Activated gamma-delta T cell (primary cell): Measurements from ENCODE around the gene ABCA9.
"Not testable (repeated sequence)": the region's sequence is repeated elsewhere in the genome, so short reads cannot be mapped to it uniquely, and the experiment has no call there.

ENCODE experiments used
- DNase-seq: peaks from one replicate; lab custom pipeline; 2025; lab: John Stamatoyannopoulos, UW

Gene ABCA9

DNA sequence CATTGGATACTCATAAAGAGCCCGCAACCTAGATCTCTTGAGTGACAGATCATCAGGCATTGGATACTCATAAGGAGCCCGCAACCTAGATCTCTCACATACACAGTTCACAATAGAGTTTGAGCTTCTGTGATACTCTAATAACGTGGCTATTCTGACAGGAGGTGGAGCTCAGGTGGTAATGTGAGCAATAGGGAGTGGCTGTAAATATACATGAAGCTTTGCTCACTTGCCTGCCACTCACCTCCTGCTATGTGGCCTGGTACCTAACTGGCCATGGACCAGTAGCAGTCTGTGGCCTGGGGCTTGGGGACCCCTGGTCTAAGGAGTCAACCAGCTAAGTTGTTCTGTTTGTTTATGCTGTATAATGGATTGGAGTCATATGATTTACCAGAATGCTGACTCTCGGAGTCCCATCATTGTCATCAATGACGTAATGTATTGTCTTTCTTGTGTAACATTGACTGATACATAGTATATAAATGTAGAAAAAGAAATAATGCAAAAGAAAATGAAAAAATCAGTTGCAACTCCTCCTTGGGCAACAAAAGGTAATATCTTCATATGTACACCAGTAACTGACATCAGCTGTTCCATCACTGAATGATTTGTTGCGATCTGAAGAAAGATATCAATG, 17.5 kb downstream of the ABCA9 start:
- DNase-seq = no peak

- no peak for DNase-seq
Measured at GRCh38 chr17:69042308-69042707, 18.4 kb downstream of the ABCA9 start.

DNA sequence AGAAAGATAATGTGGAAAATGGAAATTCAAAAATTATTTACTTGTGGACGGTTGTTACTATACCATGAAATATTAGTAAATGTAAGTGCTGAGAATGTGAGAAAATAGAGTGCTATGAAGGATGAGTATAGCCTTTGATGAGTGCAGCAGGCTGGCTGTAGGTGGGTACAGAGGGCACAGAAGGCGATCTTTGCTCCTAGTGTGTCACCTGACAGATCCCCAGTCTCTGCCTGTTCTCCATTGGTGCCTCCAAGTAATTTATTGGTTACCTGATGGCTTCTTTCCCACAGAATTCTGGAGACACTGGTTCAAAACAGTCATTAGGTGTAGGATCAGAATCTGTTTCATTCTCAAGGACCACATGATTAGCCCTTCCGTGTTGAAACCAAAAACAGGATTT, 28.9 kb downstream of the ABCA9 start:
- DNase-seq = no peak

DNA sequence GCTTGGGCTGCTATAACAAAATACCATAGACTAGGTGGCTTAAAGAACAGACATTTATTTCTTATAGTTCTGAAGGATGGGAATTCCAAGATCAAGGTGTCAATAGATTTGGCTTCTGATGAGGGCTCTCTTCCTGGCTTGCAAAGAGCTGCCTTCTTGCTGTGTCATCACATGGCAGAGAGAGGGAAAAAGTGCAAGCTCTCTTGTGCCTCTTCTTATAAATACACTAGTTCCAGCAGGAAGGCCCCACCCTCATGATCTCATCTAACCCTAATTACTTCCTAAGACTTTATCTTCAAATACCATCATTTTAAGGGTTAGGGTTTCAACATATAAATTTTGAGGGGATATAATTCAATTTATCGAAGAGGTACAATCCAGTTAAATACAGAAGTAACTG, 30.6 kb downstream of the ABCA9 start:
- no peak for DNase-seq

GRCh38 chr17:69018687-69019086, 42.0 kb downstream of the ABCA9 start:
- no peak for DNase-seq

DNA sequence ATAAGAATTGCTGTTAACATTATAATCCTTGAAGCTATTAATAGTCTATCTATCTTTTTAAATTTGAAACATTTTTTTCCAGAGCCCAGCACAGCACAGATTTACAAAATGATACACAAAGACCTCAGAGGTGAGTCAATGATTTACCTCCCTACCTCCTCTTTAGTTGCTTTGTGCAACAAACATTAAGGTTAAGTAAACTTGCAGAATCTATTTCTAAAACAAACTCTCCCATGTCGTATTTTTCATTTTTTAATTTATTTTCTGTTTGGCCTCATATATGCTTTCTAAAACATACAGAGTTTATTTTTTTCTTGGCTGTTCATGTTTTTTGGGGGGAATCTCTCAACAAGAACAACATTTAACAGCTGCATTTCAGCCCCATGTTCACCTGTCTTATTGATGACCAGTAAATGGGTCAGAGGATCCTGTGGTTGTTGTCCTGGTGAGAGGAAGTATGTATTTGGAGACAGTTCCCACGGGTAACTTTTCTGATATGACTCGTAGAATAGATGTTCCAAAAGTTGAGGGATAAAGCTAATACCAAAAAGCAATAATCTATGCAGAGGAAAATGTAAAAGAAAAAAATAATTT, 42.6 kb downstream of the ABCA9 start:
- DNase-seq = no peak

DNA sequence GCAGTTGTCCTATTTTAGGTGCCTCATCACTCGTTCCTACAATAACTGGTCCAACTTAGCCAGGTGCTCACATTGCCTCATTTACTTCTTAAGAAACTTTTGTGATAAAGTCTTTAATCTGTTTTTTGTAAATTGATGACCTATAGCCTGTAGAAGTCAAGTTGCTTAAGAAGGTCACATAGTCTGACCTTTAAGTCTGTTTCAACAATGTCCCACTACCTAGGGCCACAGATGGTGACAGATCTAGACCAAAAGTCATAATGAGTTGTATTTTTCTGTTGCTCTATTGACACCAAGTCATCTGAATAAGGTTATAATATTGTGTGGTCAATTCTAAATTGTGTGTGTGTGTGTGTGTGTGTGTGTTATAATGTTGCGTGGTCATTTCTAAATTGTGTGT, 45.1 kb downstream of the ABCA9 start:
- no peak for DNase-seq

DNA sequence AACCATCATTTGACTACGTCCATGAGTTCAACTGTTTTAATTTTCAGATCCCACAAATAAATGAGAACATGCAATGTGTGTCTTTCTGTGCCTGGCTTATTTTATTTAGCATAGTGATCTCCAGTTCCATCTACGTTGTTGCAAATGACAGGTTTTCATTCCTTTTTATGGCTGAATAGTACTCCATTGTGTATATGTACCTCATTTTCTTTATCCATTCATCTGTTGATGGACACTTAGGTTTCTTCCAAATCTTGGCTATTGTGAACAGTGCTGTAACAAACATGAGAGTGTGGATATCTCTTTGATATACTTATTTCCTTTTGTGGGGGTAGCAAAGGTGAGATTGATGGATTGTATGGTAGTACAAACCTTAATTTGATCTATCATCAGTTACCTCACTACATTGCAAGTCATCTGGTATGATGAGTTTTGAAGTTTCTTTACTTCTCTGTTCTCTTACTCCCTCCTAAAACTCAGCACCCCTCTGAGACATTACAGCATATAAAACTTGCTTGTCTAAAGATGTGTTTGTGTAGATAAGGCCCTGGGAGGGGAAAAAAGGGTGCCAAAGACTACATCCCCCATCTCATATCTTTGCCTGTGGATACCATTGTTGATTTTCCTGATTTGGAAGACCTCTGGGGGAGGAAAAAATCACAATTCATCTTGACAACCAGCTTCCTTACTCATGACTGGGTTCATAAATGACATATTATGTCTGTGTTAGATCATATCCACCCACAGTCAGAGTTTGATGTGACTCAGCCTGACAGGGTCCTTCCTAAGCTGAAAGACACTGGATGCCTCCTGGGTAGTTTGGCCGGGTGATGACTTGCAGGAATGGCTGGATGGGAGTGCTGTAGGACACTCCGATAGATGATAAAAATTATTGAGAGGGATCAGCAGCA, 47.6 kb downstream of the ABCA9 start:
- no peak for DNase-seq

DNA sequence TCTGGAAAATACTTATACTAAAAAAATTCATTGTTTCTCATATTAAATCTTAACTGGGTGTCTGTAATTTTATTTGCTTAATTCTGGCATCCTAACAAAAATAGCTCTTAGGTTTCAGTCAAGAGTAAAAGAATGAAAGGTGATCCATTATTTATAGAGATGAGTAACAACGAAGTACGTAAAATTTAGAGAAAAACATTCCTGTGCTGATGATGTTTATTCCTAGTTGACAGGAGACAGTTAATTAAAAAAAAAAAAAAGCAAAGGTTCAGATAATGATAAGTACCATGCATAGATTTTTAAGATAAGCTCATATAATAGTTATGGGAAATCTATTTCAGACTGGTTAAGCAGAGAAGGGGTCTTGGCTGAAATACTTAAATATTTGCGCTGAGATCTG, 50.8 kb downstream of the ABCA9 start:
- no peak for DNase-seq

DNA sequence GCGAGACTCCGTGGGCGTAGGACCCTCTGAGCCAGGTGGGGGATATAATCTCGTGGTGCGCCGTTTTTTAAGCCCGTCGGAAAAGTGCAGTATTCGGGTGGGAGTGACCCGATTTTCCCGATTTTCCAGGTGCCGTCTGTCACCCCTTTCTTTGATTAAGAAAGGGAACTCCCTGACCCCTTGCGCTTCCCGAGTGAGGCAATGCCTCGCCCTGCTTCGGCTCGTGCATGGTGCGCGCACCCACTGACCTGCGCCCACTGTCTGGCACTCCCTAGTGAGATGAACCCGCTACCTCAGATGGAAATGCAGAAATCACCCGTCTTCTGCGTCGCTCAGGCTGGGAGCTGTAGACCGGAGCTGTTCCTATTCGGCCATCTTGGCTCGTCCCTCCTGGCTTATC, 56.0 kb downstream of the ABCA9 start:
- not testable (repeated sequence) for DNase-seq

- not testable (repeated sequence) for DNase-seq
Measured at GRCh38 chr17:68999743-69000142, 61.0 kb downstream of the ABCA9 start.

DNA sequence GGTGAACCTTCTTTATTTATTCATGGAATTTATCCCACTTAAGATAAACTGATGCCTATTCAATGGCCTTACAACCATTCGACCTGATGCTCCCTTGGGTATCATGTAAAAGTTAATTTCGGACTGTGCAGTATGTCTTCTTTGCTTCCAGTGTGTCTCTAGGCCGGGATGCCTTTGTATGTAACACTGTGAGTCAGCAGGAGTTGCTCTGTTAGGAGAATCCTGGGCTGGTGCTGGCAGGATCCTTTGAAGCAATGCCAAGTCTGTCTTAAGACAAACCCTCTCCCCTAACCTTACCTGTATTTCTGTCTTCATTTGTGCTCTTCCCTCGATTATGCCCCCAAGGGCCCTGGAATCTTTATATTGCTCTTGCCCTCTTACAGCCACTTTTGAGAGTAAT, 67.6 kb downstream of the ABCA9 start:
- no peak for DNase-seq

DNA sequence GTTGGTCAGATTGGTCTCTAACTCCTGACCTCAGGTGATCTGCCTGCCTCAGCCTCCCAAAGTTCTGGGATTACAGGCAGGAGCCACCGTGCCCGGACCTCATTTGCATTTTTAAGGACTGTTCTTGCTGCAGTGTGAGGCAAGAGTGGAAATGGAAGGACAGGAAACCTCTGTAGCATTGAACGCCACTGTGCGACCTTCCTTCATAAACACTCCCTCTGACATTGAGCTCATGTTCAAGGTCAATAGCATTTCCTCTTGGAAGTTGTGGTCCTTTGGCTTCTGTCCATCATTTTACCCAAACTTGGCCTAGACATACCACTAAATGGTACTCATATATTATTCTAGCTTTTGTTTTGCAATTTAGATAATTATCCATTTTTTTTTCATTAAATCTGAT, 72.8 kb downstream of the ABCA9 start:
- DNase-seq = no peak

DNA sequence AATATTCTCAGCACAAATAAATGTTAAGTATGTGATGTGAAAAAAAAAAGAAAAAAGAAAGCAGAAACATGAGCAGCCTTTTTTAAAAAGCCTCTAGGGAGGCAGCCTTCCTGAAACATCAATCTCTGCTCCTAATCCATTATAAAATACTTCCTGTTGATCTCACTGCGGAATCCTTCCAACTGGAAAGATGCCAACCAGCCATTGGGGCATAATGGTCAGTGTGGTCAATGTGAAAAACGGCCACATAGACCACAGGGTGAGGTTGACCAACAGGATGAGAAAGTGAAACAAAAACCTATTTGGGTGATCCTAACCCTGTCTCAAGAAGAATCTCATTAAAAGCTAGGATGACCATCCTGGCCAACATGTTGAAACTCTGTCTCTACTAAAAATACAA, 79.4 kb downstream of the ABCA9 start:
- DNase-seq = no peak

DNA sequence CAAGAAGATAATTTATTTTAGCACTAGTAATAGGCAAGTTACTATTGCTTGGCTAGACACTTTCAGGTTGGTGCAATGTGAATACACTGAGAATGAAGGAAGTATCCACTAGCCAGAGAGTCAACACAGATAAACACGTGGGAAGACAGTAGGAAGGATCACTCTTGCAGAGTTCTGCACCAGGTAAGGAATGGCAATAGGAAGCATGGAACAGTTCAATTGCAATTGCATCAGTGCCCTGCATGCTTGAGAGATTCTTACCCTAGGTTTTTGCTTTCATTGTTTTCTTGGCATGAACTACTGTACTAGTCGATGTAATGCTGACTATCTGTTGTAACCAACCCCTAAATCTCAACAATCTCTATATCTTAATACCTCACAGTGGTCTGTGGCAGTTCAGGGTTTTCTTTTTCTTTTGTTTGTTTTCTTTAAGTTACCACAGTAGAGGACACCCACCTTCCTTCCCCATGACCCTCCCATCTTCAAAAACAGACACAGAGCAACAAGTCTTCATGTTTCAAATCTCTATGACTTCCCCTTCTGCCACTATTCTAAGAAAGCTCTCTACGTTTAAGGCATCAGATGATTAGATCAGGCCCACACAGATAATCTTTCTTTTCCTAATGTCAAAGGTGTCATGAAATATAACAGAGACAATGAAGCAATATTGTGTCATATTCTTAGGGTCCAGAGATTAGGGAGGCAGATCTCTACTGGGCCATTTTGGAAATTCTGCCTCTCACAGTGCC, 87.5 kb downstream of the ABCA9 start:
- DNase-seq = no peak

DNA sequence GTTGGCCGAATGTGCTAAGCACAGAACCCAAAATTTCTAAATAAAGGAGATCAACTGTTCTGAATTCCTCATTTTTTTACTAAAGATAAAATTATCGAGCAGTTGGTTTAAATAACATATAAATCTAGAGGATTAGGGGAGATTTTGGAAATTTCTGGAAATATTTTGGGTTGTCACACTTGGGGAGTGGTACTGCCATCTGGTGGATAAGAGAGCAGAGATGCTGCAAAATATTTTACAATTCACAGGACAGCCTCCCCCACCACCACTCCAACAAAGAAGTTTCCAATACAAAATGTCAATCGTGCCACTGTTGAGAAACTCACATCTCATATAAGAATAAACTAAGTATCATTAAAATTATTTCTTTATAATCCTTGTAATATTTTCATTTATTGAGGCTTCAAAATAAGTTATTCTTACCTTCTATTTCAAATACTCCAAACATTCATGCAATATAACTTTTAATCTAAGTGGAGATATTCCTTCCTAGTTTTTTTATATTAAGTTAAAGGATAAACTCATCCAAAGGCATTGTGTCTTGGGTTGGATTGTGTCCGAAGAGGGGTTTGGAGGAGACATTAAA, 88.5 kb downstream of the ABCA9 start:
- no peak for DNase-seq

DNA sequence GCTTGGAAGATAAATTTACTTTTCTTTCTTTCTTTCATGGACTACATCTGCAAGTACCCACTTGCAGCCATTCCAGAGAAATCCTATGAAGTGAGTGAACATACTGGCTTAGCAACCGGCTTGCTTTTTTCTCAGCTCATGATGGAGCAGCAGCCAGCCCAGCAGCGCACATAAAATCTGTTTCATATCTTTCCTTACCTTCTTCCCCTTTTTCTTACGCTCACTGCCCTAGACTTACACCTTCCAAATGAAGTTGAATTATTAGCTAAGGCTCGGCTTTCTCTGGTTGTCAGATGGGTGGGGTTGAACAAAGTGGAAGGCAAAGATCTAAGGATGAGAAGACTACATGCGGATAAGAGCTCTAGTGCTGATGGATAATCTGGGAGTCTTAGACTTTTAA, 91.6 kb downstream of the ABCA9 start:
- DNase-seq = no peak

DNA sequence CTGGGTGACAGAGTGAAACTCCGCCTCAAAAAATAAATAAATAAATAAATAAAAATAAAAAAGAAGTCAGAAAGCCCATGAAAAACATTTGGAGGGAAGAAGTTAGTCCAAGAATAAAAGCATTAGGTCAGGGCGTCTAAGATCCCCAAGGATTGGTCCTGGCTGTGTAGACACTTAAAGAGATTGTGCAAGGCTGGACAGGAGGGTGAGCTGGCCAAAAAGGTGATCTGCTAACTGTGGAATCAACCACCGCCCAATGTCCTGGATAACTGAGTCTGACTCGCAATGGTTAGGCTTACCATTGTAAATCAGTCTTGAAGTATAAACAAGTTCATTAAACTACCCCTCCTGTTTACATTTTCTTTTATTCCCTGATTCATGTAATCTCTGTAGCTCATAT, 96.8 kb downstream of the ABCA9 start:
- DNase-seq = no peak

DNA sequence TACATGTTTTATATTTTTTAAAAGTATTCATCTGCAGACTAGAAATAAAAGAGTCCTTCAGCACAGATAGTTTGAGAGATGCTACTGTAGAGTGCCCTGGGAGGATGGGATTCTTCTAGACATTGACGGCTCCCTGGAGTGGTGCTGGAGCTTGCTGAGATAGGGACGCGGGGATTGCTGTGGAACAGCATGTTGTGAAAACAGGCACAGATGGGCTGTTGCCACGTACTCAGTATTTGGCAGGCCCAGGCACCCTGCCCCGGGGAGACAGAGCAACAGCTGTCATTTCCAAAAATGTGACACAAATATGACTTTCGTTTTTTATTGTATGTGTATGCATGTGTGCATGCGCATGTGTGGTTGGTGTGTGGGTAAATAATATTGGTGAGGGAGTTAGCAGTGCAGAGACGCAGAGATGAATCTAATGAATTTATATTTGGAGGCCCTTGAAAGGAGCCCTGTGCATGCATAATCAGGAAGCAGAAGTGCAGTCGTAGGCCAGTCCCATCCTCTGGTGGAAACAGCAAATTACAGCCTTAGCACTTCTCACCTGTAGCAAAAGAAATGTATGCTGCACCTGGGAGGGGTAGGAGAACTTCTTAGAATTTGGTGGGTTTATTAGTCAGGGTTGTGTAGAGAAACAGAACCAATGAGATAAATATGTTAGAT, 99.4 kb downstream of the ABCA9 start:
- DNase-seq = no peak

- not testable (repeated sequence) for DNase-seq
Measured at GRCh38 chr17:68959117-68959516, 101.6 kb downstream of the ABCA9 start.

DNA sequence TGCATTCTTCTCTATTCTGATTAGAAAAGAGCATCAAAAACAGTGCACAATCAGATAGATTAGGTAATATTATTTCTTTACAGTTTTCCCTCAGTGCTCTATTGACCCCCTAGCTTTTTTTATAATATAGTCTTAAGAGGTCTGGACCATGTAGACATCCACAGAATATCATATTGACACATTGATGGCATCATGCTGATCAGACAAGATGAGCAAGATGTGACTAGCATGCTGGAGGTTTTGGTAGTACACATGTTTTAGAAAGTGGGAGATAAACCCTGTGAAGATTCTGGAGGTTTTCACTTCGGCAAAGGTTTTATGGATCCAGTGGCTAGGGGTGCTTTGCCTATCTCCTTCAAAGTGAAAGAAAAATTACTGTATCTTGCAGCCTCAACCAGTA, 102.8 kb downstream of the ABCA9 start:
- DNase-seq = no peak
